IMR-90 (cell line): ENCODE results near the gene IQCK. TPM values are rescaled to one million over a fixed set of nuclear protein-coding genes. Genes with fewer than 3 reads are reported as not detected.

Experiments used
- ATAC-seq: fragments of 200-7000 bp; cut with Tn5 transposase; 2 replicates; pipeline ENCODE4 v1.9.1; 2020; ENCODE audit warnings: low read depth, mild to moderate bottlenecking, moderate library complexity
- BruUV-seq: library from RNA; stranded (reverse); fragments of 400-500 nt; replicated peaks from 2 replicates; lab custom pipeline; 2021; lab: Mats Ljungman, UMichigan
- CTCF ChIA-PET: fragments of 300-600 bp; formaldehyde crosslinking; extraction: SDS; loops from one replicate; lab custom pipeline; 2021; ENCODE audit warnings: antibody characterized with exemption; lab: Yijun Ruan, JAX
- POLR2A ChIA-PET: fragments of 300-600 bp; sonication (Branson Sonifier 250); formaldehyde crosslinking; loops from one replicate; lab custom pipeline; 2022; ENCODE audit warnings: antibody characterized with exemption; ENCODE audit not compliant: unreplicated experiment; lab: Charles Lee
- DNase-seq: peaks from one replicate; pipeline ENCODE4 v3.0.0; 2013
- H2AFZ ChIP-seq: replicated peaks from 2 replicates; pipeline ENCODE3; 2013; ENCODE audit warnings: low read length, mild to moderate bottlenecking; ENCODE audit not compliant: poor library complexity
- H2AK5ac ChIP-seq: 2 replicates; pipeline ENCODE4 v1.6.1; 2013; ENCODE audit warnings: low read depth, low read length, inconsistent platforms
- H2AK9ac ChIP-seq: replicated peaks from 2 replicates; pipeline ENCODE3; 2013; ENCODE audit warnings: mild to moderate bottlenecking, low read depth, low read length, moderate library complexity; ENCODE audit not compliant: poor library complexity
- H2BK120ac ChIP-seq: 2 replicates; pipeline ENCODE4 v1.6.1; 2013; ENCODE audit warnings: low read depth, low read length, inconsistent platforms
- H2BK15ac ChIP-seq: 3 replicates; pipeline ENCODE4 v1.6.1; 2013; ENCODE audit warnings: low read depth, low read length, inconsistent platforms
- H2BK20ac ChIP-seq: 2 replicates; pipeline ENCODE4 v1.6.1; 2013; ENCODE audit warnings: low read depth, mild to moderate bottlenecking, inconsistent platforms, low read length, moderate library complexity
- H2BK5ac ChIP-seq: 2 replicates; pipeline ENCODE4 v1.6.1; 2013; ENCODE audit warnings: mild to moderate bottlenecking, low read depth, low read length, inconsistent platforms; ENCODE audit not compliant: poor library complexity, severe bottlenecking
- H3K14ac ChIP-seq: replicated peaks from 2 replicates; pipeline ENCODE4 v1.6.1; 2013; ENCODE audit warnings: low read depth, low read length, inconsistent platforms
- H3K18ac ChIP-seq: 2 replicates; pipeline ENCODE4 v1.6.1; 2013; ENCODE audit warnings: low read depth, low read length, control low read depth
- H3K23ac ChIP-seq: 2 replicates; pipeline ENCODE4 v1.6.1; 2013; ENCODE audit warnings: low read depth, low read length, inconsistent platforms
- H3K27ac ChIP-seq: 2 replicates; pipeline ENCODE4 v1.5.1; 2013; ENCODE audit warnings: mild to moderate bottlenecking, control low read depth, low read length; ENCODE audit not compliant: insufficient read depth
- H3K27me3 ChIP-seq: 2 replicates; pipeline ENCODE4 v1.6.1; 2013; ENCODE audit warnings: low read length; ENCODE audit not compliant: control insufficient read depth, insufficient read depth
- H3K36me3 ChIP-seq: 2 replicates; pipeline ENCODE4 v1.6.1; 2013; ENCODE audit warnings: low read length, mixed read lengths; ENCODE audit not compliant: control insufficient read depth, insufficient read depth
- H3K4ac ChIP-seq: 2 replicates; pipeline ENCODE4 v1.6.1; 2013; ENCODE audit warnings: low read depth, low read length, inconsistent platforms
- H3K4me1 ChIP-seq: 2 replicates; pipeline ENCODE4 v1.6.1; 2013; ENCODE audit warnings: low read length, mixed read lengths; ENCODE audit not compliant: control insufficient read depth, insufficient read depth
- H3K4me2 ChIP-seq: 2 replicates; pipeline ENCODE4 v1.6.1; 2013; ENCODE audit warnings: low read depth, mild to moderate bottlenecking, control low read depth, low read length, moderate library complexity
- H3K4me3 ChIP-seq: 2 replicates; pipeline ENCODE4 v1.5.1; 2013; ENCODE audit warnings: low read depth, mild to moderate bottlenecking, control low read depth, low read length, moderate library complexity; ENCODE audit not compliant: insufficient read depth
- H3K56ac ChIP-seq: 2 replicates; pipeline ENCODE4 v1.6.1; 2013; ENCODE audit warnings: low read length, inconsistent platforms; ENCODE audit not compliant: insufficient read depth; ENCODE audit errors: extremely low read depth
- H3K79me1 ChIP-seq, 2 experiments: 2 replicates each; pipeline ENCODE4 v1.6.1; 2013; ENCODE audit warnings: low read length in 2 of 2, inconsistent platforms in 1 of 2, low read depth in 1 of 2
- H3K9ac ChIP-seq: 2 replicates; pipeline ENCODE4 v1.6.1; 2013; ENCODE audit warnings: low read depth, low read length, control low read depth
- H3K9me1 ChIP-seq: 2 replicates; pipeline ENCODE4 v1.6.1; 2013; ENCODE audit warnings: low read length, inconsistent platforms; ENCODE audit not compliant: insufficient read depth
- H3K9me3 ChIP-seq: 2 replicates; pipeline ENCODE4 v1.6.1; 2013; ENCODE audit warnings: low read length; ENCODE audit not compliant: control insufficient read depth, insufficient read depth
- H4K20me1 ChIP-seq: 2 replicates; pipeline ENCODE4 v1.6.1; 2013; ENCODE audit warnings: low read length, inconsistent platforms; ENCODE audit not compliant: insufficient read depth
- H4K5ac ChIP-seq: 2 replicates; pipeline ENCODE4 v1.6.1; 2013; ENCODE audit warnings: mild to moderate bottlenecking, low read depth, low read length, control low read depth
- H4K8ac ChIP-seq, 2 experiments: 2 replicates each; pipeline ENCODE4 v1.6.1; 2013; ENCODE audit warnings: low read depth in 2 of 2, low read length in 2 of 2, control low read depth in 1 of 2, inconsistent platforms in 1 of 2
- H4K91ac ChIP-seq: 2 replicates; pipeline ENCODE4 v1.6.1; 2013; ENCODE audit warnings: low read depth, low read length, inconsistent platforms; ENCODE audit not compliant: insufficient read depth
- CEBPB ChIP-seq: IDR thresholded peaks from 2 replicates; pipeline ENCODE4 v1.6.1; 2012; ENCODE audit warnings: low read depth, low read length, improper control_type of control experiment
- WGBS, 2 experiments: methylation state at CpG; one replicate each; pipeline versions ENCODE4 v1.1.5 to v1.1.7; 2013; ENCODE audit warnings: missing lambda C conversion rate in 2 of 2; ENCODE audit not compliant: insufficient read length in 1 of 2; ENCODE audit errors: extremely low coverage in 2 of 2; 5-methylcytosine and 5-hydroxymethylcytosine counted together
- dilution Hi-C: fragments of 300-500 bp; cut with HindIII; formaldehyde crosslinking; loops from one replicate; pipeline ENCODE4 v1.14.3; 2018; ENCODE audit warnings: low sequenced_read_pairs; ENCODE audit not compliant: unreplicated experiment
- in situ Hi-C: fragments of 300-500 bp; cut with MboI; formaldehyde crosslinking; loops from 3 replicates; pipeline ENCODE4 v1.14.3; 2019; ENCODE audit warnings: low sequenced_read_pairs, inconsistent platforms, mixed read lengths
- intact Hi-C: fragments of 100-400 bp; cut with micrococcal nuclease; formaldehyde crosslinking; loops from 2 replicates; pipeline ENCODE4 v1.10.0; 2022
- polyA plus RNA-seq, 3 experiments: library from polyadenylated mRNA; depleted of rRNA; stranded (reverse); fragments of >200 nt; gene quantifications; 2 replicates each; pipeline ENCODE4 v1.2.3, GENCODE V29; 2012; ENCODE audit warnings: low replicate concordance in 1 of 3
- total RNA-seq: library from RNA; depleted of rRNA; stranded (reverse); fragments of >200 nt; gene quantifications from 2 replicates; pipeline ENCODE4 v1.2.3, GENCODE V29; 2012
- TF ChIP-seq, protein P1 (sequence below): conservative IDR thresholded peaks from 2 replicates; pipeline ENCODE4 v1.5.1; 2012; ENCODE audit warnings: mild to moderate bottlenecking, low read depth, low read length, improper control_type of control experiment

Gene IQCK
- total and polyA plus RNA-seq, 2 of the 4 experiments (the other 2 are of a cell fraction) = 4.1 to 5.4 TPM

DNA sequence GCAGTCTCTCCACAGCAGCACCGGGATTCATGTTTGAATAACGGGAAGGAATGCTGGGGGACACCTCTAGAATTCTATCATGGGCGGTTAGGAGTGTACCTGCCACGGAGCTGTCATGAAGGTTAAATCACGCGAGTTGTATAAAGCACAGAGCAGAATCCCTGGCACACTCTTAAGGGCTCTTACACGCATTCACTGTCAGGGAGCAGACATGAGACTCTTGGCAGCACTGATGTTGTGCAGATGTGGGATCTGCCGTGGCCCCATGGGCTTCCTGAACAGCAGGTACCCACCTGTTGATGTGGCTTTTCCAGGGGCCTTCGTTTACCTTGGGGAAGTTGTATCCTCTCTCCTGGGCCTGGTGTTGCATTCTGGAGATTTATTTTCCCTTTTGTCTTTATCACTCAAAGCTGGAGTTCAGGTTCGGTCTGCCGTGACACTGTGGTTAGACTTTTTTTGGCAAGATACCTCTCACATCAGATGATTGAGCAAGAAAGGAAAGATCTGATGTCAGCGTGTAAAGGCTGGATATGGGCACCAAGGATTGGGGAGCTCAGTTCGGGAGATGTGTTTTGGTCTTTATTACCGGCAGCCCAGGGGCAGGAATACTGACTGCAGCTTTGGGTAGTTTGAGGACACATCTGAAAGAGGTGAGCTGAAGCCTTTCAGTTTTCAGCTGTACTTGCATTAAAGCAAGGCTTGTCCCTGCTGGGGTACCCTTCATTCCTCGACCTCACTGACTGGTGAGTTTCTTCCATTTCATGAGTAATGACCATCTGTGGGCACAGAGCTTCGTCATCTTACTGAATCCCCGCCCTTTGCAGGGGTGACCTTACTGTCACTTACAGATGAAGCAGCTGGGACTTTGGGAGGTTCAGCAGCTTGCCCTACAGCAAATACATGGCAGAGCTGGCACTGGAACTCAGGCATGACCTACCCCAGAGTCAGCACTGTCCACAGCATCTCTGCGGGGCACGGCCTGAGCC, 19.3 kb upstream of the IQCK start:
- Histone ChIP-seq H3K36me3 (peaks cover 34% of the 10 kb centered on the region), H4K8ac (no peak overlapping the region), H3K4me1 (peaks cover 17% of the 10 kb centered on the region), H2BK20ac (no peak overlapping the region), H3K23ac (no peak overlapping the region), H3K56ac (no peak overlapping the region), H2AK9ac (no peak overlapping the region), H3K14ac (0 out of 2 replicates have a peak overlapping the region, but pooled peaks have one; percentile 14), H2AK5ac (no peak overlapping the region), H3K4me3 (no peak overlapping the region), H3K4me2 (no peak overlapping the region), H3K27ac (no peak overlapping the region), H3K27me3 (no peaks in the 10 kb centered on the region), H4K91ac (no peak overlapping the region), H2BK5ac (no peak overlapping the region), H4K20me1 (no peaks in the 10 kb centered on the region), H4K5ac (no peak overlapping the region), H2AFZ (no peak overlapping the region), H3K9me3 (no peaks in the 10 kb centered on the region), H3K9ac (no peak overlapping the region), H2BK120ac (no peak overlapping the region), H3K4ac (peak overlapping the region; percentile 15; the same call in 1 of the 2 replicates), H2BK15ac (no peak overlapping the region), H3K9me1 (peaks cover 25% of the 10 kb centered on the region), H3K79me1 (peaks cover 23 to 45% of the 10 kb centered on the region in 2 experiments), H3K18ac (no peak overlapping the region)
- TF ChIP-seq, protein P1, sequence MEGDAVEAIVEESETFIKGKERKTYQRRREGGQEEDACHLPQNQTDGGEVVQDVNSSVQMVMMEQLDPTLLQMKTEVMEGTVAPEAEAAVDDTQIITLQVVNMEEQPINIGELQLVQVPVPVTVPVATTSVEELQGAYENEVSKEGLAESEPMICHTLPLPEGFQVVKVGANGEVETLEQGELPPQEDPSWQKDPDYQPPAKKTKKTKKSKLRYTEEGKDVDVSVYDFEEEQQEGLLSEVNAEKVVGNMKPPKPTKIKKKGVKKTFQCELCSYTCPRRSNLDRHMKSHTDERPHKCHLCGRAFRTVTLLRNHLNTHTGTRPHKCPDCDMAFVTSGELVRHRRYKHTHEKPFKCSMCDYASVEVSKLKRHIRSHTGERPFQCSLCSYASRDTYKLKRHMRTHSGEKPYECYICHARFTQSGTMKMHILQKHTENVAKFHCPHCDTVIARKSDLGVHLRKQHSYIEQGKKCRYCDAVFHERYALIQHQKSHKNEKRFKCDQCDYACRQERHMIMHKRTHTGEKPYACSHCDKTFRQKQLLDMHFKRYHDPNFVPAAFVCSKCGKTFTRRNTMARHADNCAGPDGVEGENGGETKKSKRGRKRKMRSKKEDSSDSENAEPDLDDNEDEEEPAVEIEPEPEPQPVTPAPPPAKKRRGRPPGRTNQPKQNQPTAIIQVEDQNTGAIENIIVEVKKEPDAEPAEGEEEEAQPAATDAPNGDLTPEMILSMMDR = no peak
- peak; percentile 47; the same call in 1 of the 2 replicates for TF ChIP-seq CEBPB
- POLR2A ChIA-PET = no interaction called here
- intact Hi-C loops = no loop called here
- dilution Hi-C loops = no loop called here
- ATAC-seq (no peak), DNase-seq (peak; percentile 20)
- CTCF ChIA-PET = interaction anchor here (1.0 kb wide), 1 partner anchor 18 kb away, joined by 3 read pairs; no protein-coding TSS in a partner anchor
- WGBS, 2 experiments = 91% methylated on average over 9 of the region's 19 CpGs; no CpG with 5 or more reads in 1 of the 2 experiments
- no TSS peak for BruUV-seq
- in situ Hi-C loops = no loop called here
